D721Med (cell line): ENCODE results near the gene CLEC2D.
"Not testable (repeated sequence)": the region's sequence is repeated elsewhere in the genome, so short reads cannot be mapped to it uniquely, and the experiment has no call there.

ENCODE experiments used
- DNase-seq: peaks from one replicate; pipeline ENCODE4 v3.0.0; 2011; ENCODE audit warnings: low spot score; ENCODE audit not compliant: insufficient read length
- FAIRE-seq: peaks from 2 replicates; lab custom pipeline; 2011; peaks lifted over from hg19 to GRCh38; lab: Jason Lieb, UNC
- CTCF ChIP-seq: IDR thresholded peaks from 2 replicates; pipeline ENCODE4 v1.5.1; 2012; ENCODE audit warnings: mild to moderate bottlenecking, control low read depth; ENCODE audit not compliant: insufficient read depth; ENCODE audit errors: missing control alignments

Gene CLEC2D

GRCh38 chr12:9731393-9731792 lies 61.9 kb downstream of the CLEC2D start:
- DNase-seq: no peak
- TF ChIP-seq CTCF: no peak
- no peak for FAIRE-seq

- FAIRE-seq: no peak
These were observed 62.3 kb downstream of the CLEC2D start for GRCh38 chr12:9731797-9732196.

GRCh38 chr12:9732921-9733461 lies 63.5 kb downstream of the CLEC2D start, which contains the start of gene CLECL1:
Gene CLECL1 (minus strand): TSS chr12:9733097.
- DNase-seq (no peak), FAIRE-seq (no peak)
- TF ChIP-seq CTCF: no peak

More at GRCh38 chr12:9731797-9732196, 62.3 kb downstream of the CLEC2D start:
- no peak for DNase-seq
- no peak for TF ChIP-seq CTCF

GRCh38 chr12:9735601-9736000 lies 66.1 kb downstream of the CLEC2D start:
- FAIRE-seq (no peak), DNase-seq (no peak)
- TF ChIP-seq CTCF: no peak

GRCh38 chr12:9736936-9737705 lies 67.6 kb downstream of the CLEC2D start:
- no peak for TF ChIP-seq CTCF
- FAIRE-seq (no peak), DNase-seq (no peak)

GRCh38 chr12:9738905-9739304 lies 69.4 kb downstream of the CLEC2D start:
- FAIRE-seq, DNase-seq: not testable (repeated sequence)

GRCh38 chr12:9739404-9740105 lies 70.0 kb downstream of the CLEC2D start:
- FAIRE-seq, DNase-seq: not testable (repeated sequence)
